ENCODE data around the gene MZT2B.
"Not testable (repeated sequence)": the region's sequence is repeated elsewhere in the genome, so short reads cannot be mapped to it uniquely, and the experiment has no call there.

Gene MZT2B, protein sequence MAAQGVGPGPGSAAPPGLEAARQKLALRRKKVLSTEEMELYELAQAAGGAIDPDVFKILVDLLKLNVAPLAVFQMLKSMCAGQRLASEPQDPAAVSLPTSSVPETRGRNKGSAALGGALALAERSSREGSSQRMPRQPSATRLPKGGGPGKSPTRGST

DNA sequence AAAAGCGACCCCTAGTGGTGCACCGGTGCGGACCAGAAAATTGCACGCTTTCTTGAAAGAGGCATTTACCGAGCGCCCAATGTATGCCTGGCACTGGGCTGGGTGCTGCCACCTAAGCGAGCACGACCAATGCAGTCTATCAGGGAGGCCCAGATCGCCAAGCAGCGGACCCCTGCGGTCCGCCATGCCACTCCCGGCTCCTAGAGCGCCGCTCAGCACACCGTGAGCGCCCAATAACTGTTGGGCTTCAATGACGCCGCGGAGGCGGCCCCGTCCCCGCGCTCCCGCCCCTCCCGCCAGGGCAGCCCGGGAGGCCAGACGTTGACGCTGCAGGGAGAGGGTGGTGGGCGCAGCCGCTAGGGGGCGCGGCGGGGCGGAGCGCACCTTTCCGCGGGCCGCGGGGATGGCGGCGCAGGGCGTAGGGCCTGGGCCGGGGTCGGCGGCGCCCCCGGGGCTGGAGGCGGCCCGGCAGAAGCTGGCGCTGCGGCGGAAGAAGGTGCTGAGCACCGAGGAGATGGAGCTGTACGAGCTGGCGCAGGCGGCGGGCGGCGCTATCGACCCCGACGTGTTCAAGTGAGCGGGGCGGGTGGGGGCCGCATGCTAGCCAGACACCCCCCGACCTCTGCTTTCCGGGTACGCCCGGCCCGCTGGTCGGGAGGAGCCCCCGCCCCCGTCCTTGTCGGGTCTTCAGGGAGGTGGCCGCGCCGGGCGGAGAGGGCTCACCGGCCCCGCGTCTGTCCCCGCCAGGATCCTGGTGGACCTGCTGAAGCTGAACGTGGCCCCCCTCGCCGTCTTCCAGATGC, at the start of gene MZT2B:
Gene MZT2B (plus strand): TSS at position 383 of the 803 bp plus-strand sequence. CDS start 21 bp downstream, at position 404.
- peak; percentile 64 for FAIRE-seq
- peak; percentile 76 for DNase-seq (ENCODE audit: extremely low spot score, insufficient read length, low read depth)

DNA sequence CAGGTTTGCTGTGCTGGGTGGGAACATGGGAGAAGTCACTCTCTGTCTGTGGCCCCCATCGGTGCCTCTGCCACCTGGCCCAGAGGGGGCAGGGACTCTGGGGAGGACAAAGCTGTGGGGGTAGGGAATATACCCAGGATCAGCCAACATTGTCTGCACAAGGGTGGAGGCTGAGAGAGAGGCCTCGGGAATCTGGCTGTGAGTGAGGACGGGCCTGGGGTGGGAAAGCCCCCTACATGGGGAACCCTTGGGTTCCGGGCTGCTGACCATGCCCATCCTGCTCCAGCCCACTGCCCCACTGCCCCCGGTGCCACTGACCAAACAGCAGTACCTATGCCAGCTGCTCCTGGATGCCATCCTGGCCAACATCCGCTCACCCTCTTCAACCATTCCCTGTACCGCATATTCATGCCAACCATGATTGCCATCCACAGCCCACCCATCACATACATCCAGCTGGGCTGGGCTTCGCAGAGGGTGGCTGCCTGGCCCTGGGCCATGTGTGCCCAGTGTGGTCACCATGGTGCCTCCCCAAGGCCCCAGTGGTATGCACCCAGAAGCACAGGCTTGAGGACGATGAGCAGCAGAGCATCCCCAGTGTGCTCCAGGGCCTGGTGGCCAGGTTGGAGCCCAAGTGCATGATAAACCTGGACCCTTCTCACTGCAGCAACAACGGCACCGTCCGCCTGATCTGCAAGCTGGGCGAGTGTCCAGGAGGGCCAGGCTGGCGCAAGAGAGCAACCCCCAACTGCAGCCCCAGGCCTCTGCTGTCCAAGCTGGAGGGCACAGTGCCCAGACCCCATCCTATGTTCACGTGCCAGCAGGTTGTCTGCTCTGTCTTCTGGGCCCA, 46.1 kb upstream of the MZT2B start:
- DNase-seq (ENCODE audit: extremely low spot score, insufficient read length, low read depth) (no peak), FAIRE-seq (no peak)

DNA sequence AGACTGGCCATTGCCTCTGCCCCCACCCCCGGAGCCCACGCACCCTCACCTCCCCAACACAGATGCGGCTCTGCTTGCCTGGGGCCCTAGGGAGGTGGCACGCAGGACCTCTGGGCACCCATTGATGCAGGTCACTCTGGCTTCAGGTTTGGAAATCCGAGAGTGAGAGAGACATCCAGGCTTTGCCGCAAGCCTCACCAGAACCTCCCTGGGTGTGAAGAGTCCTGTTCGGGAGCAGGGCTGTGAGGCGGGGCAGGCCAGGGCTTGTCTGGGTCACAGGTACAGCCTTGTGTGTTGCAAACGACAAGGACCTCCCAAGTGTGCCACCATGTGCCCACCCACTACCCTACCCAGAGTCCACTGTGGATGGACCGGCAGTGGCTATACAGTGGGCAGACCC, 45.5 kb upstream of the MZT2B start:
- not testable (repeated sequence) for DNase-seq (ENCODE audit: extremely low spot score, insufficient read length, low read depth); FAIRE-seq

DNA sequence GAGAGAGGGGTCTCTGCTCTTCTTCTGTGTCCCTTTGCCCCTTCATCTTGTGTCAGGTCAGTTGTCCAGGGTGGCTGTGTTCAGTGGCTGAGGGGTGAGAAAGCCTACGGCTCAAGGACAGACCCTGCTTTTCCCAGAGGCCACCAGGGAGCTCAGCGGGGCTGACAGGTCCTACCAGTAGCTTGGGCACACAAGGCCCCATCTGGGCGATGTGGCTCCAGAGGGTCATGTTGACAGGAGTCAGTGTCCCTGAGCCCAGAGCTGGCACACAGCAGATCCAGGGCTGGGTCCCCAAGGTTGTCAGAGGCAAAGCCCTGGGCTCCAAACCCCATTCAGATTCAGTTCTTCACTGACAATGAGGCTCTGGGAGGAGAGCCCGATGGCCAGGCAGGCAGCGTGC, 44.9 kb upstream of the MZT2B start:
- DNase-seq (ENCODE audit: extremely low spot score, insufficient read length, low read depth); FAIRE-seq: not testable (repeated sequence)

DNA sequence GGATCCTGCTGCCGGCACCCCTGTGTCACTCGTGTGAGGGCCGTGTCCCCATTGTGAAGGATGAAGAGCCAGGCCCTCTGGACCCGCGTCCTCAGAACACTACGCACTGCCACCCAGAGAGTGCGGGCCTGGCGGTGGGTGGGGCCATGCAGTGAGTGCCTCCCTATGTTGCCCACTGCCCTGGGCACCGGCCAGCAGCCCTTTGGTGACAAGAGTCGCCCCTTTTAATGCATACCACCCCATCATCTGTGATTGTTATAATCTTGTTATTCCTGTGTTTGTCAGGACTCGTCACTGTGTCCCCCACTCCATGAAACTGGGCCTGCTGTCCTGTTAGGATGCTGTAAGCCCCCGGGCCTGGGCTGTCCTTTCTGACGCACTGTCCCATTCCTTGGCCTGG, 43.7 kb upstream of the MZT2B start:
- FAIRE-seq; DNase-seq (ENCODE audit: extremely low spot score, insufficient read length, low read depth): not testable (repeated sequence)

DNA sequence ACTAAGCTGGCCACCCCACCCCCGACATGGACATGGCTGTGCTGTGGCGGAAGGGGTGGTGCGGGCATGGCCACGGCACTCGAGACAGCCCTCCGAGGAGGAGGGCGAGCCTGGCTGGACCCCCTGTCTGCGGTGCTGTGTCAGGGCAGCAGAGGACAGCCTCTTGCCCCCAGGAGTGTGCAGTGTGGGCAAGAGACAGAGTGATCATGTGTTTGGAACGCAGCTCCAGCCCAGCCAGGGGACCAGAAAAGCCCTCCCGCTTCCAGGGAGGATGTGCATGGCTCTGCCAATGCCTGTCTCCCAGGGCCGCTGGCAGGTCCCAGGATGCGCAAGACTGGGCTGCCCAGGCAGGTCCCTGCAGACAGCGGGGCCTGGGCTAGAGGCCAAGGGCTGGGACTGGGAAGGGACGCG, 43.2 kb upstream of the MZT2B start:
- FAIRE-seq; DNase-seq (ENCODE audit: extremely low spot score, insufficient read length, low read depth): not testable (repeated sequence)

DNA sequence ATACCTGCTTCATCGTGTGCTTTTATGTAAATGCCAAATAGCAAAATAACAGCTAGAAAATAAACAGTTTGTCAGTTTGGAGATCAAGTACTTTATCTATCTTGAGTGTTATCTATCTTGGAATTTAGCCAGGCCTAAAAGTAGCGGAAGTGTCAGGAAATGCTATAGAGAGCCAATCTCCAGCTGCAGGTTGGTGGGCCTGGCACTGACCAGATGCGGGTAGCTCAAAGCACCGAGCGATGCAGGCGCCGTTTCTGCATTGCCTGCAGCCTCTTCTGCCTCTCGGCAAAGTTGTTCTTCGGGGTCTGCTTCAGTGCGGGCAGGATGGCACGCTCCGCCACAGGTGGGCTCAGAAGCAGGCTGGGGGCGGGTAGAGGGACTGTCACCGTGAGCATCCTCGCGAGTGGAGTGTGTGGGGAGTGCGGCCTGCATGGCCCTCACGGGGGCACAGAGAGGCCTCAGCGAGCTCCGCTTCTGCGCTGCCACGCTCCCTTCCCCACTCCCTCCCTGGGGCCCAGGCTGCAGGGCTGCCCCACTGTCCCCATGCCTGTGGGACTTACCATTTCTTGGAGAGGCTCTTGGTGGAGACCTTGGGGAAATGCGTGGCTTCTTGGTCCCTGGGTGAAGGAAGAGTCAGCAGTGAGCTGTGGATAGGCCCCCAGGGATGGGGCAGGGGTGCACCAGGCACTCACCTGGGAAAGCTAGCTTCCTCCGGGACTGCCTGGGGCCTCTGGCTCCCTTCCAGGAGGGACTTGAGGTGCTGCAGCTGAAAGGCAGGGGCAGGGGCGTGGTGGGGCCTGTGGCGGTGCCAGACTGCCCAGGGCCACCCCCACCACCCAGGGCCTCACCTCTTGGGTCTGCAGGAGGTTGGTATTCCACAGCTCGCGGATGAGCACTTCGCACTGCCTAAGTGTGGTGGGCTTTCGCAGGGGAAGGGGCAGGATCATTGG, 42.5 kb upstream of the MZT2B start:
- not testable (repeated sequence) for DNase-seq (ENCODE audit: extremely low spot score, insufficient read length, low read depth); FAIRE-seq

DNA sequence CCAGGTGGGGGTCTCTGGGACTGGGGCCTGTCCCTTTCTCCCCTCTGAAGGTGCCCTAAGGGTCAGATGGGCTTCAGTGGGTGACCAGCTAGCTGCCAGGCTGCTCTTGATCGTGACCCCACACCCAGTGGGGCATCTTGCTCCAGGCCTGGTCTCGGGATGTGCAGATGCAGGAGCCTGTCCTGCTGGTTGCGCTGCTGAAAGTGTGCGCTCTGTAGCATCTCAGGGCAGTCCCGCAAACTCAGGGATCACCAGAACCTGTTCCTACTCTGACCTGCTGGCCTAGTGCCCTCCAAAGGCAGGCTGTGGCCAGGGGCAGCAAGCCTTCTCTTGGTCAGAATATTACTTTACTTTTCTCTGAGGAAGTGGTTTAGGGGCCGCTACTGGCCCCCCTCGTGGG, 41.5 kb upstream of the MZT2B start:
- DNase-seq (ENCODE audit: extremely low spot score, insufficient read length, low read depth); FAIRE-seq: not testable (repeated sequence)

DNA sequence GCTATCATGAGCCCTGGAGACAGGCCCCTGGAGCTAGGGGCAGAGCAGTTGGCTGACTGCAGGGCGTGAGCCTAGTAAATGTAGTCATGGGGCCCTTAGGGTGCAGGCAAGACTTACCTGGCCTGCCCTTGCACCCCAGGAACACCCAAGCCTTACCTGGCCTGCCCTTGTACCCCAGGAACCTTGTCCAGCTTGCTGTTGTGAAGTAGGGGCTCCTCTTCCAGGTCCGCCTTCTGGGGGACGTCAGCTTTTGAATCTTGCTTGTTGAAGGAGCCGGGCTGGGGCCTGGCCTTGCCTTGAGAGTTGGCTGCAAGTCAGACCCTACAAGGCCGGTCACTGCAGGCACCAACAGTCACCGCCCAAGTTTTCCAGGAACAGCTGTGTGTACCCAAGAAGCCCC, 41.1 kb upstream of the MZT2B start:
- not testable (repeated sequence) for FAIRE-seq; DNase-seq (ENCODE audit: extremely low spot score, insufficient read length, low read depth)

DNA sequence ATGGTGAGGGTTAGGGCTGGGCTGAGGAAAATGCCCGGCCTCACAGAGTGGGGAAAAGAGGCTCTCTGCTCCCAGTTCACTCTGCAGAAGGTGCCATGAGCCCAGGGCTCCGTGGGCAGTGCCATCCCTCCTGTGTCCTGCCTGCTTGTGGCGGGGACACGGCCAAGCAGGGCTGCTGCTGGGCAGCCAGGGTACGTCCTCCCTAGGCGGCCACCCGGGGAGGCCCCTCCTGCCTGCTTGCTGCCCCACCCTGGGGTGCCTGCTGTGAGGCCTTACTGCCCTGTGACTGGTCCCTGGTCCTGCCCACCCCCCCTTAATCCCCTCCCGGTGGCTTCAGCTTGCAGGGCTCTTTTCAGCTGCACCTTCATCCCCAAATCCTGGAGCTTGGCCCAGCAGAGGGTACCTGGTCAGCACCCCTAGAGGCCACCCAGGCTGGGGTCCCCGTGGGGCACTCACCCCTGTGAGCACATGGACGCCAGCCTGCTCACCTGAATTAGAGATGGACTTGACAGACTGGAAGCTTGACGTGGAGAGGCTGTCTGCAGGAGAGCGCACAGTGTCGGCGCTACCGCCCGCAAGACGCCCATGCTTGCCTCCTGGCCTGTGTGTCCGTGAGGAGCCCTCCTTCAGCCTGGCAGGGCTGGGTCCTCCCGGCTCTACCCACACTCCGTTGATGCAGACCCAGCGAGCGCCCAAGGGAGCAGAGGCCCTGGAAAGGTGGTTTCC, 40.3 kb upstream of the MZT2B start:
- FAIRE-seq; DNase-seq (ENCODE audit: extremely low spot score, insufficient read length, low read depth): not testable (repeated sequence)

DNA sequence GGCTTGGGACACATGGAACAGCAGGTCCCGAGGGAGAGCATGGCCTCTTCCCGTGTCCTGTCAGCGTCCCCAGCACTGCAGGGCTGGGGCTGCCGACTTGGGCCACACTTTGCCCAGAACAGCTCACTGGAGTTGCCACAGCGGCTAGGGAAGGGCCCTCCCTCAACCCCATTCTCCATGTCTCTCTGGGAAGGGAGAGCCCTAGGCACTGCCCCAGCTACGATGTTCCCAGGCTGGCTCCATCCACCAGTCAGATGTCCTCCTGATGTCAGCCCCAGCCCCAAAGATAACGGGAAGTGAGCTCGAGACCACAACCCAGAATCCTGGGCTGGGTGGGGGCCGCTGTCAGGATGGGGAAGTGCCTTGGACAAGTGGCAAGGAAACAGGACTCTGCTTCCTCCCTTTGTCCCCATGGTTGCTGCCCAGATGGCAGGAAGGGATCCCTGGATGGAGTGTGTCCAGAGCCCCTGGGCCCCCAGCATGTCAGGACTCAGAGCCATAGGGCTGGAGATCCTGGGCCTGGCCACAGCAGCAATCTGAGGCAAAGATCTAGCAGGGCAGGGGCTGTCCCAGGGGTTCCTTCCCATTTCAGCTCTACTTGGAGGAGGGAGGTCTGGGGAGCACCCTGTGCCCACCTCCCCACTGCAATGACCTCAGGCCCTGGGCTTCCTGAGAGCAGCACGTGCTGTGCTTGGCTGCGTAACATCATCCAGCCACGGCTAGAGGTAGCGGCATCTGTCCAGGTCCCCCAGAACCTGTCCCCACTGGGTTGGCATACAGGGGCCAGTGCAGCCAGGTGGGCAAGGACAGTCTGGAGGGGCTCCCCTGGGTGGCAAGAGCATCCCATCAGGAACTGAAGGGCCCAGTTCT, 39.4 kb upstream of the MZT2B start:
- FAIRE-seq: not testable (repeated sequence)

DNA sequence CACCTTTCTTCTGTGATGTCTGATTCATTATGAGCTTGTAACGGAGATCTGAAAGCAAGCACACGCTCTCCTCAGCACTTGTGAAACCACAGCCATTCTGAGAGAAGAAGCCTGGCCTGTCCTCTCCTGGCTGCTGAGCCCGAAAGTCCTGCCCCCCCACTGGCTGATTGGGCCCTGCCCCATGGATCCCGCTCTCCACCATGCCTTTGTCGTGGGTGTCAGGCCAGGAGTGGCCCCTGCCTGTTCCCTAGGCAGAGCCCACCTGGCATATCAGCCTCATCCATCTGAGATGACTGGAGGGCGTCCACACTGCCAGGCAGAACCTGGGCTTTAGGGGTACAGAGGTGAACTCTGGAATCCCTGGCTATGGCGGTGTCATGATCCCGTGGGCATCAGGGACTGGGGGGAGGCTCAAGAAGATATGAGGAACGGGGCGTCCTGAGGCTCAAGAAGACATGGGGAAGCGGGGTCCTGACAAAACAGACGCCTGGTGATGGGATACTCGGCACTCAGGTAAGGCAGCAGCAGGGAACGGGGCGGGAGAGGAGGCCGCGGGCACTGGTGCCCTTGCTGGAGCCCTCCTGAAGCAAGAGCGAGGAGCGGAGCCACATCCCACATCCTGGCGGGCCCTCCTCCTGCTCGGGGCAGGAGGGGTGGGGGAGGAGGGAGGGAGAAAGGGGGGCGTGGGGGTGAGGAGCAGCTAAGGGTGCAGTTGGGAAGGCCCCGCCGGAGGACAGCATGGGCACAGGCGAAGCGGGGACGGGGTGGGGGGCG, 38.6 kb upstream of the MZT2B start:
- FAIRE-seq: peak; percentile 59
- DNase-seq (ENCODE audit: extremely low spot score, insufficient read length, low read depth): not testable (repeated sequence)

More for the DNA sequence above, 39.4 kb upstream of the MZT2B start:
- DNase-seq (ENCODE audit: extremely low spot score, insufficient read length, low read depth): not testable (repeated sequence)

DNA sequence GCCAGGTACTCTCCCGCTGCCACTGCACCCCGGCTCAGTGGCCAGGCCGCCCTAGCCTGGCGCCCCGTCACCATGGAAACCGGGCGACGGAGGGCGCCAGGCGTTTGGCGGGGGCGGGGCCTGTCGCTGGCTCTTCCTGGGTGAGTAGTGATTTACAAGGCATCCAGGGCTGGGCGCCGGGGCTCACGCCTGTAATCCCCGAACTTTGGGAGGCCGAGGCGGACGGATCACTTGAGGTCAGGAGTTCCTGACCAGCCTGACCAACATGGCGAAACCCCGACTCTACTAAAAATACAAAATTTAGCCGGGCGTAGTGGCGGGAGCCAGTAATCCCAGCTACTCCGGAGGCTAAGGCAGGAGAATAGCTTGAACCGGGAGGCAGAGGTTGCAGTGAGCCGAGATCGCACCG, 37.1 kb upstream of the MZT2B start, which contains the start of gene CCDC74B:
Gene CCDC74B (minus strand): TSS at position 107 of the 409 bp plus-strand sequence. CDS start 116 bp downstream, outside the sequence.
- peak; percentile 82 for FAIRE-seq
- not testable (repeated sequence) for DNase-seq (ENCODE audit: extremely low spot score, insufficient read length, low read depth)

DNA sequence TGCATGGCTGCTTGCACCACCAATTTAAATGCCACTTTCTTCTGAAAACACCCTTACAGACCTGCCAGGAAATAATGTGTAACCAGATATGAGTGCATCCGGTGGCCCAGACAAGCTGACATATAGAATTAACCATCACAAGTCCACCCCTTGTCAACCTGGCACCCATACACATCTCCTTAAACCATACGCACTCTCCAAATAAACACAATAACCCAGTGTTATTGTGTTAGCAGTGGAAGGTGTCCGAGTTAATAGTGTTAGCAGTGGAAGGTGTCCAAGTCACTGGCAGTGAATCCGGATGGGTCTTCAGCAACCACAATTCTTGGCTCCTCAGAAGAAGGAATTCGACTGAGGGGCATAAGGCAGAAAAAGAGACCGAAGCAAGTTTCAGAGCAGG, 33.5 kb upstream of the MZT2B start:
- not testable (repeated sequence) for DNase-seq (ENCODE audit: extremely low spot score, insufficient read length, low read depth)
- FAIRE-seq: peak; percentile 5

DNA sequence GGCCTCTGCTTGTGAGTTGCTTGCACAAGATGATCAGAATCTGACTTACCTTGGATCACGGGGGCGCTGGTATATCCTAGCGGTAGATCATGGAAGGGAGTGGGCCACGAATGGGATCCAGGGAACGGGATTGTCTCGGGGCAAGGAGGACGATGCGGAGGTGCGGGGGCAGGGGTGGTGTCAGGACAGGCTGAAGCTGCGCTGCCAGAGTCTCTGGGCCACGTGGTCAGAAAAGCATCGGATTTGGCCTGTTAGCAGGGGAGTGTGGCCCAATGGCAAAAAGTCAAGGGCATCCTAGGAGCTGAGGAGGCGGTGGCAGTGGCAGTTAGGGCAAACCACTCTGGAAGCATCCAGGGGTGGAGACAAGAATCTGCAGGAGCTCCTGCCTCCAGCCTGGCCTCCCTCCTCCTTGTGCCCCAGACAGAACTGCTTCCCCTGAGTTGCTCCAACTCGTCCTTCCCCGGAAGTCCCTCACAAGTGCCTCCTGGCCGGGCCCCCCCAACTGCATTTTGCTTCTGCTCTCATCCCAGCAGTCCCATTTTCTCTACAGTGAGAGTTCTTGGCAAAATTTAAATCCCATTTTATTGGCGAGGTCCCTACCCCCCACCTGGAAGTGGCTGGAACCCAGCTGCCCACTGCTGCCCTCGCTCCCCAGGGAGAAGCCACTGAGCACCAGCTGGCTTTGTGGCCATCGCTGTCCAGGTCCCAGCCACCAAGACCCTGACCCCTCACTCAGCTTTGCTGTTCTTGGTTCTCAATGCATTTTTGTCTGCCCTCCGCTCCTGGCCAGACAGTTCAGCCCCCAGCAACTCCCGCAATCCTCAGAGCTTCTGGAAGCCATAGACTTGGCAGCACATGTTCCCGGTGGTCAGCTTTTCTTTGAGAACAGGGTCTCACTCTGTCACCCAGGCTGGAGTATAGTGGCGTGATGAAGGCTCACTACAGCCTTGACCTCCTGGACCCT, 31.6 kb upstream of the MZT2B start:
- DNase-seq (ENCODE audit: extremely low spot score, insufficient read length, low read depth): no peak
- FAIRE-seq: no peak

DNA sequence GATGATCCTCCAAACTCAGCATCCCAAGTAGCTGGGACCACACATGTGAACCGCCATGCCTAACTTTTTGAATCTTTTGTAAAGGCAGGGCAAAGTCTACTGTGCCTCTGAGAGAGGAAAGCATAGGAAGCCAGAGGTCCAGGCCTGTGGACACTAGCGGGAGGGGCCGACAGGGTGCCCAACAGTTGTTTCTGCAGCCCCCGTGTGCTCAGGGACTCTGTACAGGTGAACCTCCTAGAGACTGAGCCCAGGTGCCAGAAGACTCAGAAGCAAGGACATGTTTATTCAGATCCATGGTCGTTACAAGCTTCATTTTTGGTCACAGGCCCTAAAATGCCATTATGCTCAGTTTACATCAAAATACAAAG, 30.9 kb upstream of the MZT2B start:
- FAIRE-seq; DNase-seq (ENCODE audit: extremely low spot score, insufficient read length, low read depth): not testable (repeated sequence)
